Right lobe of liver (tissue), 6 donors: ENCODE results near the gene INO80C. TPM values are rescaled to one million over a fixed set of nuclear protein-coding genes. Genes with fewer than 3 reads are reported as not detected.

ENCODE experiments used
- ATAC-seq, 4 donors: fragments of 200-7000 bp; cut with Tn5 transposase; one replicate each; pipeline ENCODE4 v1.9.1; 2020; ENCODE audit warnings: mild to moderate bottlenecking in 4 of 4, moderate library complexity in 4 of 4
- DNase-seq, 3 donors: peaks; one replicate each; pipeline ENCODE4 v3.0.0-alpha.2; 2020
- H3K27ac ChIP-seq, 3 donors: fragments of 200-600 bp; one replicate each; pipeline ENCODE4 v1.8.0; 2022
- H3K27me3 ChIP-seq, 2 donors: fragments of 200-600 bp; one replicate each; pipeline ENCODE4 v1.8.0; 2022
- H3K36me3 ChIP-seq, 4 donors: fragments of 200-600 bp; sonication (generic) in 1 of 4; one replicate each; pipeline versions ENCODE4 v1.5.1 to v1.8.0; 2017 to 2022; ENCODE audit warnings: control low read depth in 1 of 4
- H3K4me1 ChIP-seq, 4 donors: fragments of 200-600 bp; sonication (generic) in 1 of 4; one replicate each; pipeline versions ENCODE4 v1.5.1 to v1.8.0; 2017 to 2022; ENCODE audit warnings: control low read depth in 1 of 4
- H3K4me3 ChIP-seq, 3 donors: fragments of 200-600 bp; one replicate each; pipeline ENCODE4 v1.8.0; 2022
- H3K9me3 ChIP-seq, 4 donors: fragments of 200-600 bp; sonication (generic) in 1 of 4; one replicate each; pipeline versions ENCODE4 v1.5.1 to v1.8.0; 2017 to 2022; ENCODE audit warnings: control low read depth in 1 of 4
- POLR2A ChIP-seq: fragments of 450-650 bp; IDR thresholded peaks from one replicate; pipeline ENCODE4 v1.6.1; 2017; ENCODE audit warnings: antibody characterized with exemption, mild to moderate bottlenecking
- WGBS: methylation state at CpG from one replicate; pipeline ENCODE4 v1.1.6; 2018; ENCODE audit warnings: low coverage, low lambda C conversion rate; ENCODE audit not compliant: insufficient coverage; ENCODE audit errors: missing lambda C conversion rate; 5-methylcytosine and 5-hydroxymethylcytosine counted together
- intact Hi-C, 2 donors: fragments of 100-400 bp; cut with DNase I; formaldehyde crosslinking; loops; one replicate each; pipeline versions ENCODE4 v1.11.2 to v1.14.1; 2022
- total RNA-seq, 6 experiments: library from RNA; depleted of rRNA in 2 of 6; stranded (reverse); fragments of >200 nt in 2 of 6; fragmentation: NEBNext Ultra II Directional in 3 of 6; extraction: Animal tissue kit (Norgen Biotek cat#: 25700) in 3 of 6; gene quantifications; one replicate each; pipeline versions ENCODE4 v1.1.0 to v1.2.4, GENCODE V29; 2016 to 2023
- TF ChIP-seq, protein P1 (sequence below), 4 donors: fragments of 200-600 bp in 3 of 4; fragments of 450-650 bp in 1 of 4; IDR thresholded peaks; one replicate each; pipeline versions ENCODE4 v1.5.1 to v1.8.0; 2016 to 2022; ENCODE audit warnings: antibody characterized with exemption in 4 of 4, mild to moderate bottlenecking in 2 of 4
- donor health status: DM: no; HTN: yes; CAD: no.
- donor health status: DM: no; HTN: no; CAD: no.
- donor health status: DM: no; HTN: no; CAD: no.
- donor health status: DM: no; HTN: yes; CAD: no.
- donor health status: DM: no; HTN: yes; CAD: no.

INO80C gene
- total RNA-seq, 6 experiments from 2014 or later, result 6.4 to 12.7 (median 9.7) TPM

DNA sequence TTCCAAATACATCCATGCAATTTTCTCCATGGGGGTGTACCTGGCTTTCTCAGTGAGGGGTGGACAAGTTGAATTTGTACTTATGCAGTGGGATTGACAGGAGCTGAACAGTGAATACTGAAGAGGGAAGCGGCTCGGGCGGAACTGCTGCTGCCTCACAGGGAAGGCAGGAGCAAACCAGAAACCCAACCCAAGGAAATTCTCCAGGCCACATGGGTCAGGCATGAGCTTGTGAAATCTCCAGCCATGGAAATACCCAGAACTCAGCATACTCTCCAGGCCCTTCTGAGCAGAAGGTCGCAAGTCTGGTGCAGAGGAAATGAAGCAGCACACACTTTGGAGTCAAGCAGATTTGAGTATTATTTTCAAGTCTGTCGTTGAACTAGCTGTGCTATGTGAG, 26.5 kb upstream of the INO80C start:
- TF ChIP-seq, protein P1, sequence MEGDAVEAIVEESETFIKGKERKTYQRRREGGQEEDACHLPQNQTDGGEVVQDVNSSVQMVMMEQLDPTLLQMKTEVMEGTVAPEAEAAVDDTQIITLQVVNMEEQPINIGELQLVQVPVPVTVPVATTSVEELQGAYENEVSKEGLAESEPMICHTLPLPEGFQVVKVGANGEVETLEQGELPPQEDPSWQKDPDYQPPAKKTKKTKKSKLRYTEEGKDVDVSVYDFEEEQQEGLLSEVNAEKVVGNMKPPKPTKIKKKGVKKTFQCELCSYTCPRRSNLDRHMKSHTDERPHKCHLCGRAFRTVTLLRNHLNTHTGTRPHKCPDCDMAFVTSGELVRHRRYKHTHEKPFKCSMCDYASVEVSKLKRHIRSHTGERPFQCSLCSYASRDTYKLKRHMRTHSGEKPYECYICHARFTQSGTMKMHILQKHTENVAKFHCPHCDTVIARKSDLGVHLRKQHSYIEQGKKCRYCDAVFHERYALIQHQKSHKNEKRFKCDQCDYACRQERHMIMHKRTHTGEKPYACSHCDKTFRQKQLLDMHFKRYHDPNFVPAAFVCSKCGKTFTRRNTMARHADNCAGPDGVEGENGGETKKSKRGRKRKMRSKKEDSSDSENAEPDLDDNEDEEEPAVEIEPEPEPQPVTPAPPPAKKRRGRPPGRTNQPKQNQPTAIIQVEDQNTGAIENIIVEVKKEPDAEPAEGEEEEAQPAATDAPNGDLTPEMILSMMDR (IDR thresholded peaks at IDR 0.05), result no peak
- TF ChIP-seq POLR2A, result no peak

DNA sequence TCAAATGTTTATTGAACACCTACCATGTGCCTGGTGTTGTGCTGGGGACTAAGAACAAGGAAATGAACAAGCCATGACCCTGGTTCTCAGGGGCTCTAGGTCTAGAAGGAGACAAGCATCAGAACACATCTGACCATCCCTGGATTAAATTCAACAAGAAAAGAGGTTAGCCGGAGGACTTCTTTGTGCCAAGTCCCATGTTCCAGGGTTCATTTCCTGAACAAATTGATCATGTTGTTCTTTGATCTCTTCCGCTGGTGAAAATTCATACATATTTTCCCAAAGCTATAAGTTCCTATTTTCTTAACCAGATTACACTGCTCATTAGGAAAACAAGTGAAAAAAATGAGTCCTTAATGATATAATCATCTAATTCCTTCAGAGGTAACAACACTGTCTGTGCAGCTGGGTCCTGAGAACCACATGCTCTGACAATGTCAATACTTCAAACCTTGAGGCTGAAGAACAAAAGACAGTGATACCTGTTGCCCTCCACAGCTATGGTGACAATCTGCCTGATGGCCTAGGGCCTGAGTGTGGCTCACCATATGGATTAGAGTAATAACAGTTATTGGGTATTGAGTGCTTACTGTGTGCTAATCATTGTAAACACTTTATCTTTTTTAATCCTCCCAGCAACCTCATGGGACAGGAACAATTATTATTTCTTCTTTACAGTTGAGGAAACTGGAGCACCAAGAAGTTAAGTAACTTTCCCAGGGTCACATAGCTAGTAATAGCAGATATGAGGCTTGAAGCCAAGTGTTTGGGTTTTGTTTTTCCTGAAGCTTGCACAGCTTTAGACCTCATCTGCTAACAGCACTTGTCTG, 24.6 kb upstream of the INO80C start:
- Histone ChIP-seq H3K27ac (no peak overlapping the region), H3K36me3 (no peaks in the 10 kb centered on the region), H3K4me1 (peaks cover 0 to 21% (median 0%) of the 10 kb centered on the region in 4 donors), H3K4me3 (no peak overlapping the region), H3K9me3 (no peaks in the 10 kb centered on the region), H3K27me3 (no peaks in the 10 kb centered on the region)
- 31% methylated on average over 2 of the region's 2 CpGs for WGBS
- ATAC-seq (no peak), DNase-seq (no peak)
- intact Hi-C loops, result no loop called here
- no peak for TF ChIP-seq POLR2A
- TF ChIP-seq, protein P1 (IDR thresholded peaks at IDR 0.05), result no peak

More for the DNA sequence above, 26.5 kb upstream of the INO80C start:
- H3K4me3 ChIP-seq, result no peak overlapping the region
- peaks cover 0 to 21% (median 0%) of the 10 kb centered on the region in 4 donors for H3K4me1 ChIP-seq
- ATAC-seq (peak; percentile 52 to 59 (median 56)), DNase-seq (no peak)
- intact Hi-C loops, result no loop called here
- H3K27ac ChIP-seq, result no peak overlapping the region
- H3K9me3 ChIP-seq, result no peaks in the 10 kb centered on the region
- H3K36me3 ChIP-seq, result no peaks in the 10 kb centered on the region
- WGBS, result 27% methylated on average over 4 of the region's 5 CpGs
- H3K27me3 ChIP-seq, result no peaks in the 10 kb centered on the region

DNA sequence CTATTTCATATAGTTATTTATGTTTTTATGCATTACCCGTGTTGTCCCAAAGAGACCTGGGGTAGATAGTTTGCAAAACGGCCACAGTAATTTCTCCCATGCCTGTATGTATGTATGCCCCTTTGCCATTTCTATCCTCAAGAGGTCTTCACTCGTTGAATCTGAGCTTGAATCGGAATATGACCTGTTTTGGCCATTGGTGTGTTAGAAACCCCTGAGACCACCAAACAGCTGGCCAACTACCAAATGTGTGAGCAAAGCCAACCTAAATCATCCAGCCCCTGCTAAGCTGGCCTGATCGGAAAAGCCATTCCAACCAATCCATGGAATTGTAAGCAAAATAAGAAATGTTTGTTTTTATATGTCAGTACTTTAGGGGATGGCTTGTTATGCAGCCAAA, 23.4 kb upstream of the INO80C start:
- TF ChIP-seq POLR2A, result no peak
- TF ChIP-seq, protein P1 (IDR thresholded peaks at IDR 0.05), result no peak
- WGBS, result 82% methylated on average over 5 of the region's 5 CpGs
- peaks cover 0 to 13% (median 0%) of the 10 kb centered on the region in 4 donors for H3K4me1 ChIP-seq
- no peaks in the 10 kb centered on the region for H3K27me3 ChIP-seq
- no peak overlapping the region for H3K4me3 ChIP-seq
- H3K9me3 ChIP-seq, result no peaks in the 10 kb centered on the region
- DNase-seq (no peak), ATAC-seq (no peak)
- no peaks in the 10 kb centered on the region for H3K36me3 ChIP-seq
- H3K27ac ChIP-seq, result no peak overlapping the region
- intact Hi-C loops, result no loop called here

DNA sequence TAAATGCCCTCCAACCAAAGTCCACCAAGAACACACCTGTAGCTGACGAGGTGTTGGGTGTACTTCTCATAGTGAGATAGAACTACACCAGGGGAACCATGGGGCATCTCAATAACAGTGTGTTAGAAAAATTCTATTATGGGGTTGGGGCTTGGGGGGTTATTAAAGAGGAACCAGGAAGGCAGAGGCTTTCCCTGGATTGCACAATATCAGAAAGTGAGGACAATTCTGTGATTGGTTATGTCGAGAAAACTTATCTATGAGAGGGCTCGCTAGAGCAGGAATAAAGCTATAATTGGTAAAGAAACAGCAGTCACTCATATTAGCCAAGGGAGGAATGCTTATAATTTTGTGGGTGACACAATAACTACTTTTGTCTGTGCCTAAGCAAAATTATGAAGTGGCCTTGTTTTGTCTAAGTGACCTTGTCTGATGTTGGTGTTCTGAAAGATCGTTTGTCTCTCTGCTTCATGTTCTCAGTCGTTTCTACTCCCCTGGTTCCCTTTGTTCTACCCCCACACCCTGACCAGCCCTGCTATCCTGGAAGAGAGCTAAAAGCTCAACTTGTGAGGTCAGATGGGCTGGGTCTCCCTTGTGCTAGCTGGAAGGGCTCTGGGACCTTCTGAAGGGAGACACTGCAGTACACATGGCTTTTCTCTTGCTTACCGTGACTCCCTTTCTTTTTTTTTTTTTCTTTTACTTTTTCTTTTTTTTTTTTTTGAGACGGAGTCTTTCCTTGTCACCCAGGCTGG, 21.6 kb upstream of the INO80C start:
- no peak overlapping the region for H3K27ac ChIP-seq
- ATAC-seq (no peak), DNase-seq (no peak)
- no peaks in the 10 kb centered on the region for H3K27me3 ChIP-seq
- no peak overlapping the region for H3K4me3 ChIP-seq
- H3K36me3 ChIP-seq, result no peaks in the 10 kb centered on the region
- intact Hi-C loops, result loop anchor here (10.0 kb wide), 2 partner anchors 105 to 125 kb away; no protein-coding TSS in a partner anchor
- peaks cover 0 to 7% (median 0%) of the 10 kb centered on the region in 4 donors for H3K4me1 ChIP-seq
- no peak for TF ChIP-seq POLR2A
- TF ChIP-seq, protein P1 (IDR thresholded peaks at IDR 0.05), result no peak
- 74% methylated on average over 5 of the region's 7 CpGs for WGBS
- H3K9me3 ChIP-seq, result no peaks in the 10 kb centered on the region
